Ovary (tissue), 9 donors: ENCODE measurements around the gene B3GNT5. TPM values are rescaled to one million over a fixed set of nuclear protein-coding genes. Genes with fewer than 3 reads are reported as not detected.

Source experiments
- DNase-seq, 5 donors: peaks; one replicate each; pipeline ENCODE4 v3.0.0-alpha.2; 2019 to 2020
- H3K27ac ChIP-seq, 2 donors: fragments of 200-600 bp; one replicate each; pipeline versions ENCODE4 v1.5.1 to v1.8.0; 2019 to 2022
- H3K27me3 ChIP-seq: fragments of 200-600 bp; one replicate; pipeline ENCODE4 v1.8.0; 2022
- H3K36me3 ChIP-seq: fragments of 200-600 bp; sonication (generic); one replicate; pipeline ENCODE4 v1.5.1; 2019
- H3K4me1 ChIP-seq: one replicate; pipeline ENCODE4 v1.8.1; 2013; ENCODE audit warnings: mild to moderate bottlenecking, moderate library complexity; ENCODE audit not compliant: insufficient read depth
- H3K4me3 ChIP-seq: fragments of 200-600 bp; sonication (generic); one replicate; pipeline ENCODE4 v1.5.1; 2017
- H3K9me3 ChIP-seq, 2 donors: fragments of 200-600 bp in 1 of 2; sonication (generic) in 1 of 2; one replicate each; pipeline versions ENCODE4 v1.5.1 to v1.8.1; 2013 to 2019; ENCODE audit warnings: mild to moderate bottlenecking in 1 of 2, moderate library complexity in 1 of 2
- CTCF ChIP-seq, 3 donors: fragments of 450-650 bp in 2 of 3; fragments of 200-600 bp in 1 of 3; IDR thresholded peaks; one replicate each; pipeline versions ENCODE4 v1.5.1 to v1.8.0; 2016 to 2022; ENCODE audit warnings: antibody characterized with exemption in 3 of 3, mild to moderate bottlenecking in 1 of 3
- EP300 ChIP-seq: sonication (generic); formaldehyde crosslinking; IDR thresholded peaks from one replicate; pipeline ENCODE4 v1.6.1; 2017; ENCODE audit warnings: antibody characterized with exemption
- POLR2A ChIP-seq: fragments of 450-650 bp; IDR thresholded peaks from one replicate; pipeline ENCODE4 v1.6.1; 2017; ENCODE audit warnings: antibody characterized with exemption, mild to moderate bottlenecking, moderate library complexity
- WGBS, 3 donors: extraction: QIAGEN DNeasy Blood & Tissue Kit in 1 of 3; methylation state at CpG; one replicate each; pipeline versions ENCODE4 v1.1.5 to v1.1.7; 2013 to 2017; 5-methylcytosine and 5-hydroxymethylcytosine counted together
- intact Hi-C, 4 donors: fragments of 100-400 bp; cut with DNase I; formaldehyde crosslinking; loops; one replicate each; pipeline versions ENCODE4 v1.11.0 to v1.15.1; 2022 to 2023
- polyA plus RNA-seq, 2 donors: library from polyadenylated mRNA; stranded (reverse); fragments of 200-250 nt in 1 of 2; fragments of 350-450 nt in 1 of 2; fragmentation: Illumina TruSeq in 1 of 2; extraction: RNeasy Lipid Tissue Mini Kit (QIAGEN cat#74804) in 1 of 2; gene quantifications; one replicate each; pipeline ENCODE4 v1.2.3, GENCODE V29; 2013 to 2014
- total RNA-seq, 7 donors: library from RNA; depleted of rRNA in 2 of 7; stranded (reverse); fragments of >200 nt in 2 of 7; fragmentation: NEBNext Ultra II Directional in 3 of 7; extraction: Animal tissue kit (Norgen Biotek cat#: 25700) in 3 of 7; gene quantifications; one replicate each; pipeline versions ENCODE4 v1.1.0 to v1.2.4, GENCODE V29; 2016 to 2023
- donor health status: DM: no; HTN: no; CAD: no; lungs with moderate emphysema.
- donor health status: DM: no; HTN: no; CAD: no.
- donor health status: Bipolar disorder and iron deficiency.
- donor health status: DM: yes; HTN: yes; CAD: no.
- donor health status: DM: no; HTN: no; CAD: no.
- donor health status: DM: yes; HTN: yes; CAD: no.

The B3GNT5 gene
- total and polyA plus RNA-seq, 9 donors, result 4.1 to 12.9 (median 6.8) TPM

DNA sequence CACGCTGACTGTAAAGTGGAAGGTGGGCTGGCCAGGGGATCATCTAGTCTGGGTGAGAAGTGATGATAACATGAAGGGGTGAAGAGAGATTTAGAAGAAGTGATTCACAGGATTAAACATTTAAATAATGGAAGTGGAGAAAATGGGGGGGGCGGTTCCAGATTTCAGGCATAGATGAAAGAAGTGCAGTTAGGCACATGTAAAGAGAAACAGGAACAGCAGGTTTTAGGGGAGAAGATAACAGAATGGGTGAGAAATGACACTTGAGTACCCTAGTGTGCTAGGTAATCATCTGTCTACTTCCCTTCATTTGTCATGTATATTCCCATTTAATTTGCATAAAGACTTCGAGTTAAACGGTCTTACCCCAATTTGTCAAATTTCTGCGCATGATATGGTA is 15.3 kb downstream of the B3GNT5 start:
- no peak for TF ChIP-seq POLR2A
- no peak for TF ChIP-seq EP300
- WGBS, 3 donors, result 81 to 83% (median 82%) methylated on average over 5 of the region's 5 CpGs
- peaks cover 4% of the 10 kb centered on the region for H3K4me1 ChIP-seq
- no peak for DNase-seq
- no peaks in the 10 kb centered on the region for H3K27me3 ChIP-seq
- H3K27ac ChIP-seq, result no peak overlapping the region
- no peaks in the 10 kb centered on the region for H3K36me3 ChIP-seq
- H3K9me3 ChIP-seq, result no peaks in the 10 kb centered on the region
- H3K4me3 ChIP-seq, result no peak overlapping the region
- intact Hi-C loops, result no loop called here

DNA sequence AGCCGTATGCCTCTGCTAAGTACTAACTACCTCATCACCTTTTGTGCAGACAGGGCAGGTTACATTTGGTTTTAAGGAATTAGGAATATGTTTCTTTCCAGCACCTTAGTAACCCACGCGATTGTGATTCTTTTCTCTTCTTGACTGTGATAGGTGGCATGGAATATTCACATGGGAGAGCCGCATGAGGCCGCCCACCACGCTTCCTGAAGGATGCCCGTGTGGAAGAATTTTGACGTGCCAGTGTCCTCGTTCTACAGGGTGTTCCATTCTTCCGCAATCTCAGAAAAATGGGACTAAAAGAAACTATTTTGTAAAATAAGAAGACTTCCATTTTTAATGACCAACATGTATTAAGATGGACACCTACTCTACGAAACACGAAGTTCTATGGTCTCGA is 16.3 kb downstream of the B3GNT5 start:
- no peak overlapping the region for H3K4me3 ChIP-seq
- WGBS, 3 donors, result 92 to 96% (median 93%) methylated on average over 13 of the region's 13 CpGs
- TF ChIP-seq CTCF (IDR thresholded peaks at IDR 0.05), result no peak
- no peak overlapping the region for H3K27ac ChIP-seq
- no peaks in the 10 kb centered on the region for H3K36me3 ChIP-seq
- no peak for DNase-seq
- no peaks in the 10 kb centered on the region for H3K9me3 ChIP-seq
- H3K27me3 ChIP-seq, result no peaks in the 10 kb centered on the region
- peaks cover 4% of the 10 kb centered on the region for H3K4me1 ChIP-seq
- intact Hi-C loops, result no loop called here

DNA sequence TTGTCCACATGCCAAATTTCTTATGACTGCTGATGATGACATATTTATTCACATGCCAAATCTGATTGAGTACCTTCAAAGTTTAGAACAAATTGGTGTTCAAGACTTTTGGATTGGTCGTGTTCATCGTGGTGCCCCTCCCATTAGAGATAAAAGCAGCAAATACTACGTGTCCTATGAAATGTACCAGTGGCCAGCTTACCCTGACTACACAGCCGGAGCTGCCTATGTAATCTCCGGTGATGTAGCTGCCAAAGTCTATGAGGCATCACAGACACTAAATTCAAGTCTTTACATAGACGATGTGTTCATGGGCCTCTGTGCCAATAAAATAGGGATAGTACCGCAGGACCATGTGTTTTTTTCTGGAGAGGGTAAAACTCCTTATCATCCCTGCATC is 17.3 kb downstream of the B3GNT5 start:
- no peak for DNase-seq
- H3K36me3 ChIP-seq, result no peaks in the 10 kb centered on the region
- H3K4me1 ChIP-seq, result peaks cover 2% of the 10 kb centered on the region
- no peaks in the 10 kb centered on the region for H3K9me3 ChIP-seq
- intact Hi-C loops, result no loop called here
- TF ChIP-seq POLR2A (no peak), CTCF (IDR thresholded peaks at IDR 0.05) (no peak), EP300 (no peak)
- H3K4me3 ChIP-seq, result no peak overlapping the region
- no peak overlapping the region for H3K27ac ChIP-seq
- no peaks in the 10 kb centered on the region for H3K27me3 ChIP-seq
- WGBS, 3 donors, result 94 to 96% (median 94%) methylated on average over 7 of the region's 7 CpGs

DNA sequence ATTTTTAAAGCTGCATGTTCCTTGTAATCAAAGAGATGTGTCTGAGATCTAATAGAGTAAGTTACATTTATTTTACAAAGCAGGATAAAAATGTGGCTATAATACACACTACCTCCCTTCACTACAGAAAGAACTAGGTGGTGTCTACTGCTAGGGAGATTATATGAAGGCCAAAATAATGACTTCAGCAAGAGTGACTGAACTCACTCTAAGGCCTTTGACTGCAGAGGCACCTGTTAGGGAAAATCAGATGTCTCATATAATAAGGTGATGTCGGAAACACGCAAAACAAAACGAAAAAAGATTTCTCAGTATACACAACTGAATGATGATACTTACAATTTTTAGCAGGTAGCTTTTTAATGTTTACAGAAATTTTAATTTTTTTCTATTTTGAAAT is 19.1 kb downstream of the B3GNT5 start:
- TF ChIP-seq POLR2A (no peak), EP300 (no peak), CTCF (IDR thresholded peaks at IDR 0.05) (no peak)
- Histone ChIP-seq H3K27ac (no peak overlapping the region), H3K36me3 (no peaks in the 10 kb centered on the region), H3K4me1 (no peaks in the 10 kb centered on the region), H3K27me3 (no peaks in the 10 kb centered on the region), H3K4me3 (no peak overlapping the region), H3K9me3 (no peaks in the 10 kb centered on the region)
- no peak for DNase-seq
- intact Hi-C loops, result no loop called here
- 95 to 96% (median 95%) methylated on average over 3 of the region's 3 CpGs for WGBS, 3 donors

DNA sequence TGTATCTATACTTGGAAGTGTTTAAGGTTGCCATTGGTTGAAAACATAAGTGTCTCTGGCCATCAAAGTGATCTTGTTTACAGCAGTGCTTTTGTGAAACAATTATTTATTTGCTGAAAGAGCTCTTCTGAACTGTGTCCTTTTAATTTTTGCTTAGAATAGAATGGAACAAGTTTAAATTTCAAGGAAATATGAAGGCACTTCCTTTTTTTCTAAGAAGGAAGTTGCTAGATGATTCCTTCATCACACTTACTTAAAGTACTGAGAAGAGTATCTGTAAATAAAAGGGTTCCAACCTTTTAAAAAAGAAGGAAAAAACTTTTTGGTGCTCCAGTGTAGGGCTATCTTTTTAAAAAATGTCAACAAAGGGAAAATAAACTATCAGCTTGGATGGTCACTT is 19.7 kb downstream of the B3GNT5 start:
- no peak for TF ChIP-seq POLR2A
- TF ChIP-seq CTCF (IDR thresholded peaks at IDR 0.05), result no peak
- TF ChIP-seq EP300, result no peak
- Histone ChIP-seq H3K27me3 (no peaks in the 10 kb centered on the region), H3K4me3 (no peak overlapping the region), H3K36me3 (no peaks in the 10 kb centered on the region), H3K27ac (no peak overlapping the region), H3K4me1 (no peaks in the 10 kb centered on the region), H3K9me3 (no peaks in the 10 kb centered on the region)
- DNase-seq, result no peak
- intact Hi-C loops, result no loop called here
